ENCODE results near the gene OVOL2. TPM values are rescaled to one million over a fixed set of nuclear protein-coding genes. Genes with fewer than 3 reads are reported as not detected.

OVOL2 gene
- total RNA-seq, 2 donors from 2014 or later = not detected

GRCh38 chr20:17999566-17999965 lies 58.1 kb downstream of the OVOL2 start:
- no peaks in the 10 kb centered on the region for H3K9me3 Mint-ChIP-seq
- no peak overlapping the region for H3K4me3 Mint-ChIP-seq
- no peaks in the 10 kb centered on the region for H3K36me3 Mint-ChIP-seq
- no peak overlapping the region for H3K27ac Mint-ChIP-seq
- peaks cover 5 to 7% of the 10 kb centered on the region in 2 donors for H3K4me1 Mint-ChIP-seq (ENCODE audit: low read depth in 2 of 2)
- DNase-seq (ENCODE audit: low spot score) (no peak), ATAC-seq (no peak)
- no peaks in the 10 kb centered on the region for H3K27me3 Mint-ChIP-seq

GRCh38 chr20:17998446-17998845 lies 59.3 kb downstream of the OVOL2 start:
- no peak for ATAC-seq
- Mint-ChIP-seq H3K27ac (no peak overlapping the region), H3K36me3 (no peaks in the 10 kb centered on the region), H3K27me3 (no peaks in the 10 kb centered on the region), H3K4me1 (ENCODE audit: low read depth in 2 of 2) (peaks cover 5 to 8% of the 10 kb centered on the region in 2 donors), H3K4me3 (no peak overlapping the region), H3K9me3 (no peaks in the 10 kb centered on the region)
- DNase-seq (ENCODE audit: low spot score) = no peak

GRCh38 chr20:17995967-17996819 lies 61.5 kb downstream of the OVOL2 start:
- no peaks in the 10 kb centered on the region for H3K27me3 Mint-ChIP-seq
- no peak overlapping the region for H3K27ac Mint-ChIP-seq
- H3K4me1 Mint-ChIP-seq (ENCODE audit: low read depth in 2 of 2) = peaks cover 11 to 23% of the 10 kb centered on the region in 2 donors
- ATAC-seq (peak; percentile 66 to 78), DNase-seq (ENCODE audit: low spot score) (no peak)
- no peaks in the 10 kb centered on the region for H3K36me3 Mint-ChIP-seq
- H3K9me3 Mint-ChIP-seq = no peaks in the 10 kb centered on the region
- H3K4me3 Mint-ChIP-seq = no peak overlapping the region

GRCh38 chr20:17993546-17993945 lies 64.2 kb downstream of the OVOL2 start:
- Mint-ChIP-seq H3K27me3 (no peaks in the 10 kb centered on the region), H3K4me3 (no peak overlapping the region), H3K27ac (peak overlapping the region in 1 of 2 donors; percentile 4), H3K9me3 (no peaks in the 10 kb centered on the region), H3K36me3 (no peaks in the 10 kb centered on the region), H3K4me1 (ENCODE audit: low read depth in 2 of 2) (peaks cover 11 to 23% of the 10 kb centered on the region in 2 donors)
- no peak for ATAC-seq
- no peak for DNase-seq (ENCODE audit: low spot score)

GRCh38 chr20:17992847-17993513 lies 64.7 kb downstream of the OVOL2 start:
- DNase-seq (ENCODE audit: low spot score) (no peak), ATAC-seq (peak in 1 of 2 donors; percentile 52)
- Mint-ChIP-seq H3K9me3 (no peaks in the 10 kb centered on the region), H3K27ac (peak overlapping the region in 1 of 2 donors; percentile 4), H3K4me1 (ENCODE audit: low read depth in 2 of 2) (peaks cover 11 to 23% of the 10 kb centered on the region in 2 donors), H3K27me3 (no peaks in the 10 kb centered on the region), H3K4me3 (peak overlapping the region; percentile 21), H3K36me3 (no peaks in the 10 kb centered on the region)

- Mint-ChIP-seq H3K36me3 (no peaks in the 10 kb centered on the region), H3K9me3 (no peaks in the 10 kb centered on the region), H3K4me1 (ENCODE audit: low read depth in 2 of 2) (peaks cover 11 to 23% of the 10 kb centered on the region in 2 donors), H3K27me3 (no peaks in the 10 kb centered on the region), H3K4me3 (no peak overlapping the region), H3K27ac (peak overlapping the region; percentile 4 to 22)
- peak; percentile 11 to 80 for ATAC-seq
- no peak for DNase-seq (ENCODE audit: low spot score)
These were observed 65.5 kb downstream of the OVOL2 start for GRCh38 chr20:17992224-17992637.

GRCh38 chr20:17990278-17990972 lies 67.3 kb downstream of the OVOL2 start:
- Mint-ChIP-seq H3K36me3 (no peaks in the 10 kb centered on the region), H3K9me3 (no peaks in the 10 kb centered on the region), H3K4me1 (ENCODE audit: low read depth in 2 of 2) (peaks cover 6 to 16% of the 10 kb centered on the region in 2 donors), H3K27ac (no peak overlapping the region), H3K27me3 (no peaks in the 10 kb centered on the region), H3K4me3 (no peak overlapping the region)
- ATAC-seq = no peak
- no peak for DNase-seq (ENCODE audit: low spot score)

GRCh38 chr20:17987988-17988387 lies 69.7 kb downstream of the OVOL2 start:
- no peak overlapping the region for H3K4me3 Mint-ChIP-seq
- no peaks in the 10 kb centered on the region for H3K27me3 Mint-ChIP-seq
- peaks cover 6 to 16% of the 10 kb centered on the region in 2 donors for H3K4me1 Mint-ChIP-seq (ENCODE audit: low read depth in 2 of 2)
- H3K36me3 Mint-ChIP-seq = peaks cover 5% of the 10 kb centered on the region
- DNase-seq (ENCODE audit: low spot score) (no peak), ATAC-seq (no peak)
- H3K27ac Mint-ChIP-seq = no peak overlapping the region
- H3K9me3 Mint-ChIP-seq = no peaks in the 10 kb centered on the region

- Mint-ChIP-seq H3K27me3 (no peaks in the 10 kb centered on the region), H3K27ac (no peak overlapping the region), H3K4me1 (ENCODE audit: low read depth in 2 of 2) (peaks cover 3 to 6% of the 10 kb centered on the region in 2 donors), H3K9me3 (no peaks in the 10 kb centered on the region), H3K4me3 (no peak overlapping the region), H3K36me3 (peaks cover 8% of the 10 kb centered on the region)
- ATAC-seq (no peak), DNase-seq (ENCODE audit: low spot score) (no peak)
These were observed 72.2 kb downstream of the OVOL2 start for GRCh38 chr20:17985388-17986018.

- peaks cover 23% of the 10 kb centered on the region in 2 donors for H3K4me1 Mint-ChIP-seq (ENCODE audit: low read depth in 2 of 2)
- DNase-seq (ENCODE audit: low spot score) (no peak), ATAC-seq (no peak)
- no peak overlapping the region for H3K4me3 Mint-ChIP-seq
- H3K9me3 Mint-ChIP-seq = no peaks in the 10 kb centered on the region
- no peaks in the 10 kb centered on the region for H3K27me3 Mint-ChIP-seq
- H3K27ac Mint-ChIP-seq = no peak overlapping the region
- peaks cover 6% of the 10 kb centered on the region for H3K36me3 Mint-ChIP-seq
These were observed 81.4 kb downstream of the OVOL2 start for GRCh38 chr20:17976305-17976704.

Other genes starting within 250 kb of the OVOL2 start
- gene SNX5, start 89.1 kb downstream of the OVOL2 start, total RNA-seq = 100 to 1,000 TPM; 114 to 255 TPM
- 10 to 100 TPM; 20.2 to 30.3 TPM for gene MGME1, start 88.9 kb downstream of the OVOL2 start, total RNA-seq
- 10 to 100 TPM; 10.6 to 11.0 TPM for gene KAT14, start 79.9 kb upstream of the OVOL2 start, total RNA-seq
- gene PET117, start 79.9 kb upstream of the OVOL2 start, total RNA-seq = 10 to 100 TPM in 1 of 2 donors, 1 to 10 TPM in 1; 7.0 to 14.6 TPM
- 10 to 100 TPM in 1 of 2 donors, 1 to 10 TPM in 1; 6.6 to 11.2 TPM for gene ZNF133, start 230.6 kb upstream of the OVOL2 start, total RNA-seq